ENCODE measurements around the gene KIF26B.

DNA sequence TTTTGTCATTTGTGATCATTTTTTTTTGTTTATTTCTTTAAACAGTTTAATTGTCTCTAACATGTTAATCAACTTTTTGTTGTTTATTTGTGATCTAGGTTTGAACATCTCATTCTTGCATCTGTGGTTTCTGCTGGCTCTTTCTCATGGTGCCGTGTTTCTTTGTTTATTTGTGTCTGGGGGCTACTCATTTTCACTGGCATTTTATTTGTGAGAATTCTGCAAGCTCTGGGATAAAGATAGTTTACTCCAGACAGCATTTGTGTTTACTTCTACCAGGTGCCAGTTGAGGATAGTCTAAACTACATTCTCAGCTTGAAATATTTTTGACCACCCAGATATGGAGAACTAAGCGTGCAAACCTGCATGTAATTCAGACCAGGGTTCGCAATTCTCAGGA lies 508.6 kb downstream of the KIF26B start:
- TF ChIP-seq, protein P1, sequence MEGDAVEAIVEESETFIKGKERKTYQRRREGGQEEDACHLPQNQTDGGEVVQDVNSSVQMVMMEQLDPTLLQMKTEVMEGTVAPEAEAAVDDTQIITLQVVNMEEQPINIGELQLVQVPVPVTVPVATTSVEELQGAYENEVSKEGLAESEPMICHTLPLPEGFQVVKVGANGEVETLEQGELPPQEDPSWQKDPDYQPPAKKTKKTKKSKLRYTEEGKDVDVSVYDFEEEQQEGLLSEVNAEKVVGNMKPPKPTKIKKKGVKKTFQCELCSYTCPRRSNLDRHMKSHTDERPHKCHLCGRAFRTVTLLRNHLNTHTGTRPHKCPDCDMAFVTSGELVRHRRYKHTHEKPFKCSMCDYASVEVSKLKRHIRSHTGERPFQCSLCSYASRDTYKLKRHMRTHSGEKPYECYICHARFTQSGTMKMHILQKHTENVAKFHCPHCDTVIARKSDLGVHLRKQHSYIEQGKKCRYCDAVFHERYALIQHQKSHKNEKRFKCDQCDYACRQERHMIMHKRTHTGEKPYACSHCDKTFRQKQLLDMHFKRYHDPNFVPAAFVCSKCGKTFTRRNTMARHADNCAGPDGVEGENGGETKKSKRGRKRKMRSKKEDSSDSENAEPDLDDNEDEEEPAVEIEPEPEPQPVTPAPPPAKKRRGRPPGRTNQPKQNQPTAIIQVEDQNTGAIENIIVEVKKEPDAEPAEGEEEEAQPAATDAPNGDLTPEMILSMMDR (IDR thresholded peaks at IDR 0.05) = no peak
- TF ChIP-seq POLR2A (IDR thresholded peaks at IDR 0.05) = no peak

Measured in body of pancreas (tissue), 4 donors.